Neutrophil (primary cell): ENCODE measurements around the gene TSPAN5.

ENCODE experiments used
- H3K27ac ChIP-seq: fragments of 200-600 bp; sonication (generic); 2 replicates; pipeline ENCODE4 v1.5.1; 2016; ENCODE audit warnings: mild to moderate bottlenecking, moderate library complexity
- H3K27me3 ChIP-seq: fragments of 200-600 bp; sonication (generic); 2 replicates; pipeline ENCODE4 v1.6.0; 2016; ENCODE audit warnings: mild to moderate bottlenecking
- H3K36me3 ChIP-seq: fragments of 200-600 bp; sonication (generic); 2 replicates; pipeline ENCODE4 v1.5.1; 2017
- H3K4me1 ChIP-seq, 2 experiments: fragments of 200-600 bp in 1 of 2; sonication (generic) in 1 of 2; 1 replicate in 1 of 2; 2 replicates in 1 of 2; pipeline versions ENCODE4 v1.5.1 to v1.6.1; 2013 to 2016; ENCODE audit warnings: low read depth in 1 of 2, low read length in 1 of 2, mild to moderate bottlenecking in 1 of 2, moderate library complexity in 1 of 2; ENCODE audit not compliant: control insufficient read depth in 1 of 2, insufficient read depth in 1 of 2
- H3K4me3 ChIP-seq, 2 experiments: fragments of 200-600 bp in 1 of 2; sonication (generic) in 1 of 2; 1 replicate in 1 of 2; 2 replicates in 1 of 2; pipeline ENCODE4 v1.5.1; 2013 to 2016; ENCODE audit warnings: low read depth in 1 of 2, low read length in 1 of 2, mild to moderate bottlenecking in 1 of 2, moderate library complexity in 1 of 2
- H3K9me3 ChIP-seq: fragments of 200-600 bp; sonication (generic); 2 replicates; pipeline ENCODE4 v1.5.1; 2016
- CTCF ChIP-seq: fragments of 200-600 bp; sonication (generic); IDR thresholded peaks from 2 replicates; pipeline ENCODE4 v1.5.1; 2016; ENCODE audit warnings: antibody characterized with exemption

Gene TSPAN5

GRCh38 chr4:98679738-98680137, 21.3 kb upstream of the TSPAN5 start:
- no peaks in the 10 kb centered on the region for H3K9me3 ChIP-seq
- H3K4me1 ChIP-seq: no peaks in the 10 kb centered on the region
- no peak overlapping the region for H3K4me3 ChIP-seq
- no peaks in the 10 kb centered on the region for H3K36me3 ChIP-seq
- no peak for TF ChIP-seq CTCF
- H3K27me3 ChIP-seq: no peaks in the 10 kb centered on the region
- H3K27ac ChIP-seq: no peak overlapping the region

DNA sequence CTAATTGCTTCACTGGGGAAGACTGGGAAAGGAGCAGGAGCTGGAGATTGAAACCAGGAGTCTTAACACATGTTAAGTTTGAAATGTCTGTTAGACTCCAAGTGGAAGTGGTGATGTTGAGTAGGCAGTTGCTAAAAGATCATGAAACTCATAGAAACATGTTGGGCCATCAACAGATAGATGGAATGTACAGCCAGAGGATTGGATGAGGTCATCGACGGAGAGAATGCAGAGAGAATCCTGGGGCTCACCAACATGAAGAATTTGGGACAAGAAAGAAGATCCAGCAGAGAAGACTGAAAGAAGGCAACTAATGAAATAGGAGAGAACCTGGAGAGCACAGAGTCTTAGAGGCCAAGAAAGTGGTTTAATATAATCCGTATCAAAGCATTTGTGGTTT, 19.4 kb upstream of the TSPAN5 start:
- Histone ChIP-seq H3K9me3 (no peaks in the 10 kb centered on the region), H3K4me1 (no peaks in the 10 kb centered on the region), H3K27me3 (peaks cover 6% of the 10 kb centered on the region), H3K4me3 (no peak overlapping the region), H3K27ac (no peak overlapping the region), H3K36me3 (no peaks in the 10 kb centered on the region)
- no peak for TF ChIP-seq CTCF

- no peaks in the 10 kb centered on the region for H3K4me1 ChIP-seq
- TF ChIP-seq CTCF: no peak
- H3K27me3 ChIP-seq: peaks cover 11% of the 10 kb centered on the region
- H3K4me3 ChIP-seq: no peak overlapping the region
- no peaks in the 10 kb centered on the region for H3K36me3 ChIP-seq
- no peak overlapping the region for H3K27ac ChIP-seq
- no peaks in the 10 kb centered on the region for H3K9me3 ChIP-seq
Observed at GRCh38 chr4:98674404-98675173, 16.2 kb upstream of the TSPAN5 start.

DNA sequence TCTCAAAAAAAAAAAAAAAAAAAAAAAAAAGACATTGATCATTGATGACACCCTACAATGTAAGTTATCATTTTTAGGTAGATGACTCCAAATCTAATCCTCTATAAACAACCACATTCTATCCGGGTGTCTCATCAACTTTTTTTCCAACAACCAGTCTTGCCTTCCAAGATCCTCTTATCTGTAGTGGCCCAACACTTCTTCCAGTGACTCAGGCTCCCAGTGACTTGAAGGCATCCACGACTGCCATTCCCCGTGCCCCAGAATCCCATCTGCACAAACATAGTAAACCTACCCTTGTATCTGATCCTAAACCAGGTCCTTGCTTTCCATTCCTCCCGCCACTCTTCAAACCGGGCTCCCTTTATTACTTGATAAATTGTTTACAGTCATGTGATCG, 15.6 kb upstream of the TSPAN5 start:
- Histone ChIP-seq H3K4me3 (no peak overlapping the region), H3K36me3 (no peaks in the 10 kb centered on the region), H3K27ac (no peak overlapping the region), H3K9me3 (no peaks in the 10 kb centered on the region), H3K27me3 (peaks cover 11% of the 10 kb centered on the region), H3K4me1 (no peaks in the 10 kb centered on the region)
- no peak for TF ChIP-seq CTCF

- Histone ChIP-seq H3K27ac (no peak overlapping the region), H3K4me1 (no peaks in the 10 kb centered on the region), H3K36me3 (no peaks in the 10 kb centered on the region), H3K4me3 (no peak overlapping the region), H3K27me3 (peaks cover 11% of the 10 kb centered on the region), H3K9me3 (no peaks in the 10 kb centered on the region)
- TF ChIP-seq CTCF: no peak
Observed at GRCh38 chr4:98673288-98673644, 14.9 kb upstream of the TSPAN5 start.
